Skeletal muscle tissue (tissue), 4 donors: ENCODE results near the gene ZFHX3. TPM values are rescaled to one million over a fixed set of nuclear protein-coding genes. Genes with fewer than 3 reads are reported as not detected.

Experiments
- H3K27ac ChIP-seq: one replicate; pipeline ENCODE4 v1.7.0; 2013; ENCODE audit warnings: mild to moderate bottlenecking, low read depth, low read length, inconsistent platforms
- H3K27me3 ChIP-seq, 3 donors: one replicate each; pipeline ENCODE4 v1.7.0; 2013; ENCODE audit warnings: low read length in 3 of 3; ENCODE audit not compliant: control insufficient read depth in 3 of 3, insufficient read depth in 3 of 3
- H3K36me3 ChIP-seq, 3 donors: one replicate each; pipeline ENCODE4 v1.7.0; 2013; ENCODE audit warnings: low read length in 3 of 3; ENCODE audit not compliant: control insufficient read depth in 3 of 3, insufficient read depth in 3 of 3
- H3K4me1 ChIP-seq, 3 donors: one replicate each; pipeline ENCODE4 v1.7.0; 2013; ENCODE audit warnings: low read length in 3 of 3, mild to moderate bottlenecking in 3 of 3; ENCODE audit not compliant: control insufficient read depth in 3 of 3, insufficient read depth in 3 of 3
- H3K4me3 ChIP-seq, 3 donors: one replicate each; pipeline ENCODE4 v1.7.0; 2013; ENCODE audit warnings: low read length in 3 of 3
- H3K9ac ChIP-seq, 3 donors: one replicate each; pipeline ENCODE4 v1.7.0; 2013; ENCODE audit warnings: low read length in 3 of 3, mild to moderate bottlenecking in 3 of 3, moderate library complexity in 2 of 3, low read depth in 1 of 3
- H3K9me3 ChIP-seq, 3 donors: one replicate each; pipeline ENCODE4 v1.7.0; 2013; ENCODE audit warnings: low read length in 3 of 3; ENCODE audit not compliant: control insufficient read depth in 3 of 3
- total RNA-seq: library from RNA; depleted of rRNA; stranded (reverse); fragments of >200 nt; gene quantifications from one replicate; pipeline ENCODE4 v1.2.3, GENCODE V29; 2014
- donor health status: Osteomylitis.

Gene ZFHX3
- total RNA-seq, 1 donor from 2014 or later = 8.9 TPM

DNA sequence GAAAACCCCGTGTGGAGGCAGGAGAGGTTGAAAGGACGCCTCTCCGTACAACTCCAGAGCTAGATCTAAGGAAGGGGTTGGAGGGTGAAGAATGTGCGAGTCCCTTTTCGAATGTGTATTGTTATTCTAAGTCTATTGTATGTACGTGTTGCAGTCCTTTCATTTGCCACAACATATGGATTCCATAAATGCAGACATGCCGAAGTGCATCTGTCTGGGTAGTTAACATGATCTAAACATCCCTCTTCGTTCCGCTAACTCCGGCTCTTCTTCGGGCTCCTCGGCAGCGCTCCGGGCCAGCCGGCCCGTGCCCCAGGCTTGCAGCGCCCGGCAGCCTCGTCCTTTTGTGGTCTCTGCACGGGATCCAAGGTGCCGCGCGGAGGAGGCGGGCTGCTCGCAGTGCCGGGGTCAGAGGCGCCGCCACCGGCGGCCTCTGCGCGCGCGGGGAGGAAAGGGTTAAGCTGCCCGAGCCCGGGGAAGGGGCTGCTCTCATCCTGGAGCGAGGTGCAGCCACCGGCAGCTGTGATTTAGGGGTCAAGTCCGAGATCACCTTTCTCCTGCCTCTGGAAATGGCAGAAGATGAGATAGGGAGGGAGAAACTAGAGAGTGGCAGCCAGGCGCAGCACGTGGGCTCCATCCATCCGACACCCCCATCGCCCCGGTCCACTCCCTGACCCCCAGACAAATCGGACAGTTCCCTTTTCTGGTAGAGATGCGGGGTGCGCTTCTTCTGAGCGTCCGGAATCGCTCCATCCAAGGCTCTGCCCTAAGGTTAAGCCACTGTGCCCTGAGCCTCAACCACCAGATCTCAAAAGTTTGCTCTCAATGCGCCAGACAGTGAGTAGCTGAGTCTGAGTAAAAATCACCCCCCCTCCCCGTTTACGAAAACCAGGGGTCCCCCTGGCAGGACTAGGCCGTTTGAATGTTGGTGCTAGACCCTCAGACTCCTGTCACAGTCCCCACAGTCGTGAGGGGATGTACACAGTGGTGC, 15.1 kb upstream of the ZFHX3 start:
- H3K27ac ChIP-seq = peak overlapping the region; percentile 64
- H3K4me1 ChIP-seq = peaks cover 26 to 58% (median 36%) of the 10 kb centered on the region in 3 donors
- no peaks in the 10 kb centered on the region for H3K9me3 ChIP-seq
- peaks cover 0 to 2% (median 2%) of the 10 kb centered on the region in 3 donors for H3K27me3 ChIP-seq
- H3K4me3 ChIP-seq = peak overlapping the region; percentile 64 to 75 (median 72)
- peak overlapping the region; percentile 21 to 80 (median 72) for H3K9ac ChIP-seq
- no peaks in the 10 kb centered on the region for H3K36me3 ChIP-seq

- Histone ChIP-seq H3K9me3 (no peaks in the 10 kb centered on the region), H3K36me3 (no peaks in the 10 kb centered on the region), H3K4me3 (peak overlapping the region in 2 of 3 donors; percentile 64 to 75), H3K27me3 (peaks cover 0 to 2% (median 2%) of the 10 kb centered on the region in 3 donors), H3K27ac (peak overlapping the region; percentile 64), H3K4me1 (peaks cover 17 to 49% (median 27%) of the 10 kb centered on the region in 3 donors), H3K9ac (peak overlapping the region in 2 of 3 donors; percentile 72 to 80)
These were observed 14.2 kb upstream of the ZFHX3 start for GRCh38 chr16:73062001-73062616.

DNA sequence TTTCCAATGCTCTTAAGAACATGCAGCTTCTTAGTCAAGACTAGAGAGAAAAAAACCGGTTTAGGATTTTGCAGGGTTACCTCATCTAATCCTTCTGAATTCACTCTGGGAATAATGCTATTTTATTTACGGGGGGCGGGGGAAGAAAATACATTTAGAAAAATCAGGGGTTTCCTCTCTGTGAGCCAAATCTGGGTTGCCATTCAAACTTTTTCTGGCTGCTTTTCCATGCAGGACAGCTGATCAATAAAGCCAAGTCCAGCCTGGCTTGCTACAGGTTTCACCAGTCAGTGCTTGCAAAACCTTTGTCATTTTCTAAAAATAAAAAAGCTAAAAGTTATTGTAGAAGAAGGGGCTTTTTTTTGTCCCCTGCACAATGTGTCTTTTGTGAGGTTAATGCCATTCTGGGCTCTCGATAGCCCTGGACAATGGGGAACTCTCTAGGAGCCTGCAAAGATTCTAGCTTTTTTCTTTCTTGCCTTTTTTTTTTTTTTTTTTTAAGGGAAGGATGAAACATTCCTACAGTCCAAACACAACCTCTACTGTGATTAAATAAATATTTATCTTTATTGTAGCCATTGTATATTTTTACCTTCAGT, 13.1 kb upstream of the ZFHX3 start:
- Histone ChIP-seq H3K27me3 (peaks cover 0 to 2% (median 2%) of the 10 kb centered on the region in 3 donors), H3K36me3 (no peaks in the 10 kb centered on the region), H3K4me3 (peak overlapping the region; percentile 15 to 91 (median 21)), H3K9me3 (no peaks in the 10 kb centered on the region), H3K4me1 (peaks cover 18 to 42% (median 20%) of the 10 kb centered on the region in 3 donors), H3K27ac (peak overlapping the region; percentile 84), H3K9ac (peak overlapping the region; percentile 63 to 88 (median 79))

DNA sequence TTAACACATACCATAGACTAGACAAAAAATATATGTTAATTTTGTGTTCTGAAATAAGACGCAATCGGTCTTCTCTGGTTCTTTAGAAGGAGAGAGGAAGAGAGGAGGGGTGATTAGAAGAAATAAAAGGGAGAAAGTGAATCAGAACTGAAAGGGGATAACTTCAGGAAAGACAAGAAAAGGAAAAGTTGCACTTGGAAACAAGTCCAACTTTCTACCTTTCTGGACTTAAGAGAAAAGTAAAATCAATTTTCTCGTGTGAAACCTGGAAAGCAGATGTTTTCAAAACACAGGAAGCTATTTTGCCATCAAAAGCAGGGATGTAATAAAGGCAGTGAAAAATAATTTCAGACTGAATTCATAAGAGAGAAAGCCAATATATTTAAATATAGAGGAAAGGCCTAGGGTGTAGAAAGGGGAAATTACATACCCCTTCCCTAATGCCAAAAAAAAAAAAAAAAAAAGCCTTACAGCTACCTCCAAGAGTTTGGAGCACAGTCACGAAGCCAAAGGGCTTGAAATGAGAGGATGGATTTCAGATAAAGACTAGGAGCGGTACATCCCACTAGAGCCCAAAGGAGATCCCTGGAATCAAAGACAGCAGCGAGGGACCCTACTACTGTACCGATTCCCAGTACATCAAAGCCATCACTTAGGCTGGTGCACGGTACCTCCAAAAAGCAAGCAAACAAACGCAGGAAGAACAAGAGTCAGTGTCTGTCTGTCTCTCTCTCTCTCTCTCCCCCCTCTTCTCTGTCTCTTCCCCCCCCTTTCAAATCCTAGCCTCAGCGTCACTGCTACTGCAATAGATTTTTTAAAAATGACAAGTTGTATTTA, 12.1 kb upstream of the ZFHX3 start:
- H3K4me3 ChIP-seq = peak overlapping the region; percentile 76 to 91 (median 76)
- peak overlapping the region; percentile 84 for H3K27ac ChIP-seq
- no peaks in the 10 kb centered on the region for H3K9me3 ChIP-seq
- H3K27me3 ChIP-seq = peaks cover 0 to 2% (median 2%) of the 10 kb centered on the region in 3 donors
- H3K9ac ChIP-seq = peak overlapping the region; percentile 79 to 90 (median 88)
- no peaks in the 10 kb centered on the region for H3K36me3 ChIP-seq
- H3K4me1 ChIP-seq = peaks cover 18 to 43% (median 21%) of the 10 kb centered on the region in 3 donors

GRCh38 chr16:73058616-73059409, 10.9 kb upstream of the ZFHX3 start:
- Histone ChIP-seq H3K27ac (peak overlapping the region; percentile 84), H3K27me3 (peaks cover 0 to 2% (median 0%) of the 10 kb centered on the region in 3 donors), H3K9me3 (no peaks in the 10 kb centered on the region), H3K9ac (peak overlapping the region; percentile 79 to 90 (median 88)), H3K36me3 (no peaks in the 10 kb centered on the region), H3K4me1 (peaks cover 16 to 38% (median 27%) of the 10 kb centered on the region in 3 donors), H3K4me3 (peak overlapping the region; percentile 76 to 91 (median 76))

DNA sequence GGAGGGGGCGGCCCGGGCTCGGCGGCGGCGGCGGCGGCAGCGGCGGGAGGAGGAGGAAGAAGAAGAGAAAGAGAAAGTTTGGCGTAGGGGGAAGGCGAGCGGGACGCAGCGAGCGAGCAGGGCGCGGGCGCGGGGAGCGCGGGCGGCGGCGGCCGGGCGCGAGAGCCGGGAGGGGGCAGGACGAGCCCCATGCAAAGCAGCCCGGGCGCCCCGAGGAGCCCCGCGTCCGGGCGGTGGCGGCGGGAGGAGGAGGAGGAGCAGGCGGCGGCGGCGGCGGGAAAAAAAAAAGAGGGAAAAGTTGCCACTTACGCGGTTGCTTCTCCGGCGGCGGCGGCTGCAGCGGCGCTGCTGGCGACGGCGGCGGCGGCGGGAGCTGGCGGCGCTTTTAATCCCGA, 10.3 kb upstream of the ZFHX3 start:
- H3K36me3 ChIP-seq = no peaks in the 10 kb centered on the region
- H3K4me1 ChIP-seq = peaks cover 18 to 37% (median 33%) of the 10 kb centered on the region in 3 donors
- no peaks in the 10 kb centered on the region for H3K9me3 ChIP-seq
- H3K27me3 ChIP-seq = no peaks in the 10 kb centered on the region
- peak overlapping the region; percentile 84 for H3K27ac ChIP-seq
- peak overlapping the region in 1 of 3 donors; percentile 61 for H3K9ac ChIP-seq
- H3K4me3 ChIP-seq = peak overlapping the region in 2 of 3 donors; percentile 22 to 43

DNA sequence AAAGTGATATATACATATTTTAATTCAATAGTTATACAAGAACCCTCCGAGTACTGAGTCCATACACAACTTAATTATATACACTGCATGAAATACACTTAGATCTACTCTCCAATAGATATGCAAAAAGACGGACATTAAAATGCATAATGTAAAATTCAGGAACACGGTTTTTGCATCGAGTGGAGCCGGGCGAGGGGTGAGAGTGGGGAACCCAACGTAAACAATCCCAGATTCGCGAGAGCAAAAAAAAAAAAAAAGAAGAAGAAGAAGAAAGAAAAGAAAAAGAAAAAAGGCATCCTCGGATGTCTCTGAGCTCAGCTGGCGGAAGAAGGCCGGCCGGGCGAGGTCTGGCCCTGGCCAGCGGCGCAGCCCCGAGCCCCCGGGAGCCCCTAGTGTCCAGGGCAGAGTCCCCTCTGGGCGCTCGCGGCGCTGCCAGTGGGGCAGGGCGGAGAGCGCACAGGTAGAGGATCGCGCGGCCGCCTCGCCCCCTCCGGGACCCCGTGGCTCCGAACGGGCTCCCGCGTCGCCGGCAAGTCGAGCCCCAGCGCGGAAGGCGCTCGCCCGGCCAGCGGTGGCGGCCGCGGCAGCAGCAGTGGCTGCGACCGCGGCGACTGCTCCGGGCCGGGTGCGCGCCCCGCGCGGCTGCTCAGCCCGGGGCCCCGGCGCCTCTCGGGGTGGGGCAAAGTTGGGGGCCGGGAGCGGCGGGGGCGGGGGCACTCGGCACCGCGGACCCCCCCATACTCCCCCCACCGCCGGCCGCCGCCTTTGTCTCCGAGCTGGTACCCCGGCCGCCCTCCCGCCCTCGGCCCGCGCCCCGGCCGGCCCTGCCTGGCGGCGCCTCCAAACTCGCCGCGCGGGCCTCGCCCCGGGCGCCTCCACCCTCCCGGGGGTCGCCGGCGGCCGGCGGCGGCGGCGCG, 9.6 kb upstream of the ZFHX3 start:
- Histone ChIP-seq H3K9me3 (no peaks in the 10 kb centered on the region), H3K27me3 (no peaks in the 10 kb centered on the region), H3K4me1 (peaks cover 21 to 40% (median 36%) of the 10 kb centered on the region in 3 donors), H3K27ac (peak overlapping the region; percentile 98), H3K36me3 (no peaks in the 10 kb centered on the region), H3K4me3 (peak overlapping the region; percentile 56 to 71 (median 71)), H3K9ac (peak overlapping the region; percentile 79 to 91 (median 90))

- no peaks in the 10 kb centered on the region for H3K27me3 ChIP-seq
- H3K27ac ChIP-seq = peak overlapping the region; percentile 98
- H3K36me3 ChIP-seq = no peaks in the 10 kb centered on the region
- H3K9me3 ChIP-seq = no peaks in the 10 kb centered on the region
- peak overlapping the region; percentile 79 to 91 (median 90) for H3K9ac ChIP-seq
- H3K4me3 ChIP-seq = peak overlapping the region; percentile 56 to 71 (median 71)
- peaks cover 19 to 43% (median 32%) of the 10 kb centered on the region in 3 donors for H3K4me1 ChIP-seq
These were observed 9.0 kb upstream of the ZFHX3 start for GRCh38 chr16:73056921-73057290.
